Psoas muscle (tissue), 8 donors: ENCODE data around the gene MTRFR. TPM values are rescaled to one million over a fixed set of nuclear protein-coding genes. Genes with fewer than 3 reads are reported as not detected.

Experiments
- ATAC-seq, 4 donors: fragments of 200-7000 bp; cut with Tn5 transposase; one replicate each; pipeline ENCODE4 v1.9.1; 2020; ENCODE audit warnings: moderate library complexity in 3 of 4, mild to moderate bottlenecking in 2 of 4
- DNase-seq, 2 donors: peaks; one replicate each; pipeline ENCODE4 v3.0.0-alpha.2; 2020
- H3K27ac ChIP-seq: fragments of 200-600 bp; one replicate; pipeline ENCODE4 v1.8.0; 2022
- H3K27me3 ChIP-seq, 3 donors: fragments of 200-600 bp in 1 of 3; one replicate each; pipeline versions ENCODE4 v1.6.1 to v1.8.0; 2013 to 2022; ENCODE audit warnings: low read length in 2 of 3, mild to moderate bottlenecking in 2 of 3, moderate library complexity in 1 of 3; ENCODE audit not compliant: insufficient read depth in 3 of 3
- H3K36me3 ChIP-seq, 2 donors: fragments of 200-600 bp in 1 of 2; one replicate each; pipeline versions ENCODE4 v1.6.1 to v1.8.0; 2013 to 2022; ENCODE audit warnings: low read depth in 1 of 2, mild to moderate bottlenecking in 1 of 2, moderate library complexity in 1 of 2; ENCODE audit not compliant: insufficient read depth in 1 of 2
- H3K4me1 ChIP-seq: fragments of 200-600 bp; one replicate; pipeline ENCODE4 v1.8.0; 2022
- H3K4me3 ChIP-seq: fragments of 200-600 bp; one replicate; pipeline ENCODE4 v1.8.0; 2022; ENCODE audit warnings: mild to moderate bottlenecking
- H3K9me3 ChIP-seq: fragments of 200-600 bp; one replicate; pipeline ENCODE4 v1.8.0; 2022
- WGBS, 3 donors: extraction: QIAGEN DNeasy Blood & Tissue Kit; methylation state at CpG; one replicate each; pipeline versions ENCODE4 v1.1.6 to v1.1.7; 2013; 5-methylcytosine and 5-hydroxymethylcytosine counted together
- intact Hi-C, 2 donors: fragments of 100-400 bp; cut with DNase I; formaldehyde crosslinking; loops; one replicate each; pipeline versions ENCODE4 v1.11.0 to v1.14.2; 2022
- polyA plus RNA-seq, 3 donors: library from polyadenylated mRNA; stranded (reverse); fragments of 200-250 nt; gene quantifications; one replicate each; pipeline ENCODE4 v1.2.3, GENCODE V29; 2013
- total RNA-seq, 4 donors: library from RNA; stranded (reverse); fragmentation: NEBNext Ultra II Directional in 2 of 4; extraction: Animal tissue kit (Norgen Biotek cat#: 25700) in 2 of 4; gene quantifications; one replicate each; pipeline versions ENCODE4 v1.2.1 to v1.2.4, GENCODE V29; 2021 to 2023
- TF ChIP-seq, protein P1 (sequence below): fragments of 200-600 bp; IDR thresholded peaks from one replicate; pipeline ENCODE4 v1.8.0; 2022; ENCODE audit warnings: antibody characterized with exemption
- donor health status: healthy with polysubstance abuse.
- donor health status: DM: no; HTN: no; CAD: no; lungs with moderate emphysema.
- donor health status: Bipolar disorder and iron deficiency.
- donor health status: healthy.
- donor health status: DM: yes; HTN: yes; CAD: no.
- donor health status: DM: no; HTN: no; CAD: no.
- donor health status: DM: no; HTN: no; CAD: no.
- donor health status: DM: yes; HTN: yes; CAD: no.

The MTRFR gene
- total and polyA plus RNA-seq, 7 donors, result 6.4 to 10.9 (median 8.3) TPM

DNA sequence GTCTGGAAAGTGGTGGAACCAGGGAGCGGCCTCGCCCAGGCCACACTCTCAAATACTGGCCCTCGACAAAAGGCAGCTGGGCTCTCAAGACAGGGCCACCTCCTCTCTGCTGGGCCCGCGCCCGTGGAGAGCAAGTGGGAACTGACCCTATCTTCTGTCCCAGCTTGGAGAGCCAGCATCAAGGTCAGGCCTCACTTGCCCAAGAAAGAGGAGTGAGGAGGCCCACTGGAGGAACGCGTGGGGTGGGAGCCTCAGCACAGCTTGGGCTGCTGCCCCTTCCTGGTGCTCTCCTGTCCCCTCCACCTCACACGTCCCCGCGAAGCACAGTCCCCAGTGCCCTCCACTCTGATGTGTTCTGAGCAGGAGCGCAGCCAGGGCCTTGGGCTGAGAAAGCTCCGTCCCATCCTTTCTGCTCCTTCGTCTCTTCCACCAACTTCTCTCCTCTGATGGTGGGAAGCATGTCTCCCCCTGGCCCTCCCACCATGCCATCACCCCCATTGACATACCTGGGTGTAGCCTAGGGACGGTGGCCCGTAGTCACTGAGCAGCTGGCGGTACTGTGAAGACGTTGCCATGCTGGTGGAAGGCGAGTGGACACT, 33.5 kb downstream of the MTRFR start:
- H3K9me3 ChIP-seq, result no peaks in the 10 kb centered on the region
- H3K27me3 ChIP-seq, result no peaks in the 10 kb centered on the region
- H3K4me1 ChIP-seq, result peaks cover 27% of the 10 kb centered on the region
- no peak overlapping the region for H3K27ac ChIP-seq
- intact Hi-C loops, result loop anchor here in 1 of 2 donors (5.0 kb wide), 1 partner anchor 316 kb away; the partner anchor contains the start of gene TMED2
- WGBS, 3 donors, result 74 to 85% (median 79%) methylated on average over 16 to 19 of the region's 19 CpGs
- TF ChIP-seq, protein P1, sequence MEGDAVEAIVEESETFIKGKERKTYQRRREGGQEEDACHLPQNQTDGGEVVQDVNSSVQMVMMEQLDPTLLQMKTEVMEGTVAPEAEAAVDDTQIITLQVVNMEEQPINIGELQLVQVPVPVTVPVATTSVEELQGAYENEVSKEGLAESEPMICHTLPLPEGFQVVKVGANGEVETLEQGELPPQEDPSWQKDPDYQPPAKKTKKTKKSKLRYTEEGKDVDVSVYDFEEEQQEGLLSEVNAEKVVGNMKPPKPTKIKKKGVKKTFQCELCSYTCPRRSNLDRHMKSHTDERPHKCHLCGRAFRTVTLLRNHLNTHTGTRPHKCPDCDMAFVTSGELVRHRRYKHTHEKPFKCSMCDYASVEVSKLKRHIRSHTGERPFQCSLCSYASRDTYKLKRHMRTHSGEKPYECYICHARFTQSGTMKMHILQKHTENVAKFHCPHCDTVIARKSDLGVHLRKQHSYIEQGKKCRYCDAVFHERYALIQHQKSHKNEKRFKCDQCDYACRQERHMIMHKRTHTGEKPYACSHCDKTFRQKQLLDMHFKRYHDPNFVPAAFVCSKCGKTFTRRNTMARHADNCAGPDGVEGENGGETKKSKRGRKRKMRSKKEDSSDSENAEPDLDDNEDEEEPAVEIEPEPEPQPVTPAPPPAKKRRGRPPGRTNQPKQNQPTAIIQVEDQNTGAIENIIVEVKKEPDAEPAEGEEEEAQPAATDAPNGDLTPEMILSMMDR, result no peak
- no peak for DNase-seq
- peaks cover 0 to 47% of the 10 kb centered on the region in 2 donors for H3K36me3 ChIP-seq
- no peak for ATAC-seq
- H3K4me3 ChIP-seq, result no peak overlapping the region

DNA sequence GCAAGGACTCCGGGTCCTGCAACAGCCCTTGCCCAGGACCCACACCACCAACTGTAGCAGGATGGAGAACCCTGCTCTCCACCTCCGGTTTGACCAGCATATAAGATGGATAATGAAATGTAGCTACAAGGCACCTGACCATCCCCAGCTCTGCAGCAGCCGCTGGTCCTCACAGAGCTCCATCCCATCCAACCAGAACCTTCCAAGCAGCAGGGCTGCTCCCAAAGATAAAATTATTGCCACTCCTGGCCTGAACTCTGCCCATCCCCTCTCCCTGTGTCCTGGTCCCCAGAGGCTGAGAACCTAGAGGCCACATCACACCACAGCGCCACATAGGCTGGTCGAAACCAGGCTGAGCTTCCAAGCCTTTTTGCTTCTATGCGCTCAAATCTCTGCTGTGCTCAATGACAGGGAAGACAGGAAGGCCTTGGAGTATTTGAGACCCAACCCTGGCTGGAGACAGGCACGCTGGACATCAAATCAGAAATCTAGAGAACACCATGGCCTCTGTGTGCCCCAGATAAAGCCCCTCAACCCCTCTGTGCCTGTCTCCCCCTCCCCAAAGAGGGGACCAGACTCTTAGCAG, 34.2 kb downstream of the MTRFR start:
- intact Hi-C loops, result loop anchor here in 1 of 2 donors (5.0 kb wide), 1 partner anchor 315 kb away; the partner anchor contains the start of gene TMED2

DNA sequence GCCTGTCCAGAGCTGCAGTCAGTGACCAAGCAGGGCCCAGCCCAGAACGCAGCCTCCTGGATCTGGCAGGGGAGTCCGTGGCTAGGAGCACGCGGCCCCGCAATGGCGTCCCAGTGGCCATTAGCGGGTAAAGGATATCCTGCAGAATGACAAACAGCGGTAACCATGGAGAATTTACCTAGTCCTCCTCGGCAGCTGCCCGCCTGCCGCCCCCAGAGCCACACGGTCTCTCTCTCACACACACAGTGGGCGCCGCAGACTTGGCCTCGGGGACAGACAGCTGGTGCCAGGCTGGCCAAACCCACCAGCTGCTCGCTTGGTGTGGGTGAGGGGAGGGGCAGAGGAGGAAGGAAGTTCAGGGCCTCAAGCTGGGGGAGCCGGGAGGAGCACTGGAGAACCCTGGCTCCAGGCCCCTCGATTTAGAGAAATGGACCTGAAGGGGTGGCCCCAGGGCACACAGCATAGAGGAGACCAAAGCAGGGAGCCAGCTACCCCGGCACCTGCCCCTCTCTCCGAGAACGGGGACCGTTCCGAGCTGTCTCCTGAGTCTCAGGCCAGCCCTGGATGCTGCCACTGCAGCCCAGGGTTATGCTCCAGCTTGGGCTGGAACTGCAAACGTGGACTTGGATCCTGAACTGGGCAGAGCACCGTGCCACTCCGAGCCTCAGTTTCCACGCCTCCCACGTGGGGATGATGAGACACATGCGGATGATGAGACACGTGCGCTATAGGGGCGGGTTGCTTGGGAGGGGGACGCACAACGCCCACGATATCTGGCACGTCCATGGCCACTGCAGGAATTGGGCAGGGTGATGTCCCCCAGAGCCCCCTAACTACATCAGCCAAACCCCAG, 35.0 kb downstream of the MTRFR start:
- ATAC-seq, result peak; percentile 62 to 78 (median 68)
- intact Hi-C loops, result loop anchor here in 1 of 2 donors (5.0 kb wide), 1 partner anchor 314 kb away; the partner anchor contains the start of gene TMED2
- WGBS, 3 donors, result 23 to 39% (median 25%) methylated on average over 34 to 36 of the region's 36 CpGs
- Histone ChIP-seq H3K4me3 (peak overlapping the region; percentile 62), H3K27ac (peak overlapping the region; percentile 44), H3K4me1 (peaks cover 27% of the 10 kb centered on the region), H3K36me3 (peaks cover 0 to 33% of the 10 kb centered on the region in 2 donors), H3K27me3 (no peaks in the 10 kb centered on the region), H3K9me3 (no peaks in the 10 kb centered on the region)
- DNase-seq, result peak; percentile 55 to 73
- TF ChIP-seq, protein P1, result no peak

More for the DNA sequence above, 34.2 kb downstream of the MTRFR start:
- WGBS, 3 donors, result 79 to 88% (median 79%) methylated on average over 7 of the region's 7 CpGs
- Histone ChIP-seq H3K36me3 (peaks cover 0 to 41% of the 10 kb centered on the region in 2 donors), H3K9me3 (no peaks in the 10 kb centered on the region), H3K27ac (peak overlapping the region; percentile 44), H3K4me3 (peak overlapping the region; percentile 62), H3K27me3 (no peaks in the 10 kb centered on the region), H3K4me1 (peaks cover 27% of the 10 kb centered on the region)
- ATAC-seq (no peak), DNase-seq (no peak)
- TF ChIP-seq, protein P1, result no peak

DNA sequence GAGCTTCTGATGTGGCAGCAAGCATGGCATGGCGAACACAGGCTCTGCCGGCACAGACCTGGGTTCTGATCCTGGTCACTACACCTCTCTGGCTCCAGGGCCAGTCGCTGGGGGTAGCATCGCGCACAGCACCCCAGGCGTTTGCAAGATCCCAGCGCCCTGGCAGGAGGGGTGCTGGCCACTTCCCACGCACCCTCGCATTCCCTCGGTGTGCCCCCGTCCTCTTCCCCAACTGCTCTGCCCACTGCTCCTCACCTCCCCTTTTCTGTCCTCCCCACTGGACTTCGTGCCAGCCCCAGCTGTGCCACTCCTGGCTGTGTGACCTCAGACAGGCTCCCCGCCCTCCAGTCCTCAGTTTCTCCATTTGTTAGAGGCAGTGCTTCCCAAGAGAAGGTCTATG, 35.6 kb downstream of the MTRFR start:
- Histone ChIP-seq H3K9me3 (no peaks in the 10 kb centered on the region), H3K4me1 (peaks cover 27% of the 10 kb centered on the region), H3K27me3 (no peaks in the 10 kb centered on the region), H3K27ac (peak overlapping the region; percentile 44), H3K4me3 (peak overlapping the region; percentile 62), H3K36me3 (peaks cover 0 to 26% of the 10 kb centered on the region in 2 donors)
- ATAC-seq (no peak), DNase-seq (no peak)
- 53 to 60% (median 55%) methylated on average over 13 of the region's 13 CpGs for WGBS, 3 donors
- intact Hi-C loops, result loop anchor here in 1 of 2 donors (5.0 kb wide), 1 partner anchor 313 kb away; the partner anchor contains the start of gene TMED2
- TF ChIP-seq, protein P1, result no peak
